Measurements from ENCODE around the gene NGFR. TPM values are rescaled to one million over a fixed set of nuclear protein-coding genes. Genes with fewer than 3 reads are reported as not detected.

Gene NGFR
- total and polyA plus RNA-seq, 2 experiments from 2014 or later = 0.43 to 0.81 TPM

- in situ Hi-C loops (cut with MboI) = loop anchor here (10.0 to 25.0 kb wide), 2 partner anchors 240 to 432 kb away; partner anchors contain the start of gene DLX3
- H3K27ac ChIP-seq = no peak overlapping the region
- 78 to 87% methylated on average over 13 to 14 of the region's 14 CpGs for WGBS, 2 experiments (ENCODE audit: low coverage in 1 of 2, low lambda C conversion rate in 2 of 2, missing lambda C conversion rate in 2 of 2)
- no peaks in the 10 kb centered on the region for H3F3A ChIP-seq (ENCODE audit: insufficient read depth)
- 0 out of 2 replicates have a peak, but pooled peaks cover 4% of the 10 kb centered on the region for H3K27me3 ChIP-seq (replicated peaks; ENCODE audit: insufficient read depth)
- H2AFZ ChIP-seq = no peak overlapping the region
- no peaks in the 10 kb centered on the region for H3K36me3 ChIP-seq (ENCODE audit: low read depth)
- no peaks in the 10 kb centered on the region for H3K9me3 ChIP-seq (ENCODE audit: low read depth)
- TF ChIP-seq EZH2 (IDR thresholded peaks at IDR 0.05; ENCODE audit: insufficient read depth, poor library complexity, severe bottlenecking) (no peak), EZH2phosphoT487 (IDR thresholded peaks at IDR 0.05; ENCODE audit: insufficient read depth, low read depth) (no peak)
- no peaks in the 10 kb centered on the region for H4K20me1 ChIP-seq (ENCODE audit: insufficient read depth)
- H3K9me2 ChIP-seq (ENCODE audit: insufficient read depth) = no peaks in the 10 kb centered on the region
- no peaks in the 10 kb centered on the region for H3K79me2 ChIP-seq (ENCODE audit: insufficient read depth)
- no peak for DNase-seq
- H3K4me1 ChIP-seq (ENCODE audit: insufficient read depth) = no peaks in the 10 kb centered on the region
- no peak overlapping the region for H3K4me2 ChIP-seq (ENCODE audit: unreplicated experiment)
- H3K4me3 ChIP-seq = no peak overlapping the region
- H3K9ac ChIP-seq = no peak overlapping the region
These were observed 59.8 kb downstream of the NGFR start for GRCh38 chr17:49554694-49555494.

- peak overlapping the region; percentile 33; the same call in 1 of the 2 replicates for H3K4me3 ChIP-seq
- H2AFZ ChIP-seq = peak overlapping the region; percentile 87
- WGBS, 2 experiments (ENCODE audit: low coverage in 1 of 2, low lambda C conversion rate in 2 of 2, missing lambda C conversion rate in 2 of 2) = 37 to 46% methylated on average over 15 to 19 of the region's 19 CpGs
- H3K36me3 ChIP-seq (ENCODE audit: low read depth) = no peaks in the 10 kb centered on the region
- H3K4me1 ChIP-seq (ENCODE audit: insufficient read depth) = no peaks in the 10 kb centered on the region
- H3K4me2 ChIP-seq (ENCODE audit: unreplicated experiment) = peak overlapping the region; percentile 73
- no peaks in the 10 kb centered on the region for H3K79me2 ChIP-seq (ENCODE audit: insufficient read depth)
- H3K27me3 ChIP-seq (replicated peaks; ENCODE audit: insufficient read depth) = 0 out of 2 replicates have a peak, but pooled peaks cover 4% of the 10 kb centered on the region
- H3F3A ChIP-seq (ENCODE audit: insufficient read depth) = no peaks in the 10 kb centered on the region
- no peak overlapping the region for H3K27ac ChIP-seq
- in situ Hi-C loops (cut with MboI) = loop anchor here (10.0 to 25.0 kb wide), 2 partner anchors 241 to 432 kb away; partner anchors contain the start of gene DLX3
- TF ChIP-seq EZH2 (IDR thresholded peaks at IDR 0.05; ENCODE audit: insufficient read depth, poor library complexity, severe bottlenecking) (no peak), EZH2phosphoT487 (IDR thresholded peaks at IDR 0.05; ENCODE audit: insufficient read depth, low read depth) (no peak)
- no peaks in the 10 kb centered on the region for H3K9me2 ChIP-seq (ENCODE audit: insufficient read depth)
- peak overlapping the region; percentile 61 for H3K9ac ChIP-seq
- no peak for DNase-seq
- no peaks in the 10 kb centered on the region for H4K20me1 ChIP-seq (ENCODE audit: insufficient read depth)
- H3K9me3 ChIP-seq (ENCODE audit: low read depth) = no peaks in the 10 kb centered on the region
These were observed 60.6 kb downstream of the NGFR start for GRCh38 chr17:49555495-49556222.

GRCh38 chr17:49556223-49556943, 61.3 kb downstream of the NGFR start:
- H3K27ac ChIP-seq = no peak overlapping the region
- H3K4me3 ChIP-seq = peak overlapping the region; percentile 33; the same call in 1 of the 2 replicates
- H2AFZ ChIP-seq = peak overlapping the region; percentile 87
- H3K79me2 ChIP-seq (ENCODE audit: insufficient read depth) = no peaks in the 10 kb centered on the region
- no peaks in the 10 kb centered on the region for H4K20me1 ChIP-seq (ENCODE audit: insufficient read depth)
- peak overlapping the region; percentile 73 for H3K4me2 ChIP-seq (ENCODE audit: unreplicated experiment)
- no peaks in the 10 kb centered on the region for H3K9me2 ChIP-seq (ENCODE audit: insufficient read depth)
- H3K27me3 ChIP-seq (replicated peaks; ENCODE audit: insufficient read depth) = peaks cover 4% of the 10 kb centered on the region; the same call in 1 of the 2 replicates
- H3K9me3 ChIP-seq (ENCODE audit: low read depth) = no peaks in the 10 kb centered on the region
- in situ Hi-C loops (cut with MboI) = loop anchor here (10.0 to 25.0 kb wide), 2 partner anchors 242 to 431 kb away; partner anchors contain the start of gene DLX3
- DNase-seq = peak; percentile 73
- H3F3A ChIP-seq (ENCODE audit: insufficient read depth) = no peaks in the 10 kb centered on the region
- H3K4me1 ChIP-seq (ENCODE audit: insufficient read depth) = no peaks in the 10 kb centered on the region
- 13 to 14% methylated on average over 27 to 28 of the region's 30 CpGs for WGBS, 2 experiments (ENCODE audit: low coverage in 1 of 2, low lambda C conversion rate in 2 of 2, missing lambda C conversion rate in 2 of 2)
- TF ChIP-seq EZH2phosphoT487 (IDR thresholded peaks at IDR 0.05; ENCODE audit: insufficient read depth, low read depth) (no peak), EZH2 (IDR thresholded peaks at IDR 0.05; ENCODE audit: insufficient read depth, poor library complexity, severe bottlenecking) (no peak)
- H3K9ac ChIP-seq = peak overlapping the region; percentile 61
- H3K36me3 ChIP-seq (ENCODE audit: low read depth) = no peaks in the 10 kb centered on the region
